ENCODE measurements around the gene ITPRID2. TPM values are rescaled to one million over a fixed set of nuclear protein-coding genes. Genes with fewer than 3 reads are reported as not detected.

The ITPRID2 gene
- total and polyA plus RNA-seq, 2 donors (not counting 1 experiment from before 2014, with no cell fraction given) = 8.9 to 47.6 TPM

- no peaks in the 10 kb centered on the region for H3K9me3 ChIP-seq (ENCODE audit: control extremely low read depth in 1 of 3, control insufficient read depth in 2 of 3, insufficient read depth in 1 of 3, low read length in 2 of 3)
- ChIA-PET CTCF (interaction anchor here (1.2 kb wide), 1 partner anchor 99 kb away, joined by 3 read pairs; no protein-coding TSS in a partner anchor), POLR2A (no interaction called here)
- no peak overlapping the region for H3K27ac Mint-ChIP-seq
- H3K4me3 ChIP-seq (ENCODE audit: control extremely low read depth in 1 of 5, extremely low read depth in 1 of 5, insufficient read depth in 1 of 5, low read depth in 2 of 5, low read length in 4 of 5) = no peak overlapping the region
- H3K36me3 ChIP-seq (replicated peaks in 1 of 2; ENCODE audit: control extremely low read depth in 1 of 2, control insufficient read depth in 1 of 2, extremely low read depth in 1 of 2, insufficient read depth in 2 of 2, low read length in 1 of 2) = no peaks in the 10 kb centered on the region
- no peak overlapping the region for H3K4me3 Mint-ChIP-seq
- TF ChIP-seq CTCF (IDR thresholded peaks at IDR 0.05) (no peak), EZH2 (IDR thresholded peaks at IDR 0.05; ENCODE audit: borderline replicate concordance, insufficient read depth, low read depth, low read length, poor library complexity, severe bottlenecking) (no peak)
- H3K9me3 Mint-ChIP-seq (ENCODE audit: insufficient read depth) = no peaks in the 10 kb centered on the region
- H3K27me3 Mint-ChIP-seq = peaks cover 2% of the 10 kb centered on the region
- intact Hi-C loops (cut with micrococcal nuclease) = no loop called here
- ATAC-seq (ENCODE audit: low read depth) (no peak), DNase-seq (no peak)
- no peak overlapping the region for H3K4me2 ChIP-seq (replicated peaks; ENCODE audit: low read depth, low read length, poor library complexity, severe bottlenecking)
- no peak overlapping the region for H2AFZ ChIP-seq (ENCODE audit: insufficient read depth, low read depth, low read length, poor library complexity, severe bottlenecking)
- WGBS (ENCODE audit: insufficient coverage) = 81% methylated on average over 1 of the region's 2 CpGs
- no peaks in the 10 kb centered on the region for H3K4me1 Mint-ChIP-seq
- H3K27ac ChIP-seq (ENCODE audit: low read length in 2 of 2) = no peak overlapping the region
- H3K79me2 ChIP-seq (ENCODE audit: control insufficient read depth, insufficient read depth, low read length) = no peaks in the 10 kb centered on the region
- no peaks in the 10 kb centered on the region for H3K4me1 ChIP-seq (ENCODE audit: control insufficient read depth in 2 of 2, insufficient read depth in 2 of 2, low read length in 2 of 2)
- H4K20me1 ChIP-seq (ENCODE audit: control insufficient read depth, insufficient read depth, low read length, poor library complexity, severe bottlenecking) = no peaks in the 10 kb centered on the region
- H3K27me3 ChIP-seq (replicated peaks in 1 of 4; ENCODE audit: control extremely low read depth in 1 of 4, control insufficient read depth in 3 of 4, insufficient read depth in 4 of 4, low read length in 3 of 4) = no peaks in the 10 kb centered on the region
- no peak overlapping the region for H3K9ac ChIP-seq (ENCODE audit: low read length)
Measured at GRCh38 chr2:181978351-181979150, 87.0 kb downstream of the ITPRID2 start.

Other genes starting within 250 kb of the ITPRID2 start
- not detected in 2 replicates for gene CERKL, start 234.6 kb upstream of the ITPRID2 start, total RNA-seq
- gene CERKL, start 234.6 kb upstream of the ITPRID2 start, polyA plus RNA-seq = 0.03 TPM in 2 replicates
- not detected in 2 replicates for gene NEUROD1, start 211.2 kb upstream of the ITPRID2 start, total RNA-seq
- not detected in 2 replicates for gene NEUROD1, start 211.2 kb upstream of the ITPRID2 start, polyA plus RNA-seq
- gene PPP1R1C, start 94.1 kb downstream of the ITPRID2 start, total RNA-seq = not detected in 2 replicates
- not detected in 2 replicates for gene PPP1R1C, start 94.1 kb downstream of the ITPRID2 start, polyA plus RNA-seq